HepG2 (cell line): Measurements from ENCODE around the gene TXNRD3.

ENCODE experiments used
- JARID2 ChIP-seq: sonication (generic); formaldehyde crosslinking; IDR thresholded peaks from 2 replicates; pipeline ENCODE4 v1.8.1; 2023; ENCODE audit warnings: missing genetic modification reagents, inconsistent platforms; ENCODE audit not compliant: insufficient replicate concordance
- TF ChIP-seq, protein P1 (sequence below): sonication (generic); formaldehyde crosslinking; IDR thresholded peaks from 2 replicates; pipeline ENCODE4 v1.5.0; 2020; ENCODE audit warnings: missing genetic modification reagents

DNA sequence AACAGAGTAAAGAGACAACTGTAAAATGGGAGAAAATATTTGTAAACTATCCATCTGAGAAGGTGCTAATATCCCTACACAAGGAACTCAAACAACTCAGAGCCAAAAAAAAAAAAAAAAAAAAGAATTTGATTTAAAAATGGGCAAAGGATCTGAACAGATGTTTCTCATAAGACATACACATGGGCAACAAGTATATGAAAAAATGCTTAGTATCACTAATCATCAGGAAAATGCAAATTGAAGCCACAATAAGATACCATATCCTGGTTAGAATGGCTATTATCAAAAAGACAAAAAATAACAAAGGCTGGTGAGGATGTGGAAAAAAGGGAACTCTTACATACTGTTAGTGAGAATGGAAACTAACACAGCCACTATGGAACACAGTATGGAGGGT lies 36.2 kb downstream of the TXNRD3 start:
- no peak for TF ChIP-seq JARID2 (CRISPR knock-in tag)
- TF ChIP-seq, protein P1, sequence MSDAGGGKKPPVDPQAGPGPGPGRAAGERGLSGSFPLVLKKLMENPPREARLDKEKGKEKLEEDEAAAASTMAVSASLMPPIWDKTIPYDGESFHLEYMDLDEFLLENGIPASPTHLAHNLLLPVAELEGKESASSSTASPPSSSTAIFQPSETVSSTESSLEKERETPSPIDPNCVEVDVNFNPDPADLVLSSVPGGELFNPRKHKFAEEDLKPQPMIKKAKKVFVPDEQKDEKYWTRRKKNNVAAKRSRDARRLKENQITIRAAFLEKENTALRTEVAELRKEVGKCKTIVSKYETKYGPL (CRISPR knock-in tag), result no peak
